ENCODE measurements around the gene RHPN2. TPM values are rescaled to one million over a fixed set of nuclear protein-coding genes. Genes with fewer than 3 reads are reported as not detected.

Gene RHPN2
- total and polyA plus RNA-seq, 2 of the 8 experiments (the other 6 are each of a cell fraction or from before 2014, with no cell fraction given): 22.8 to 31.1 TPM

- no peaks in the 10 kb centered on the region for H3K36me3 ChIP-seq (ENCODE audit: control insufficient read depth in 2 of 4, insufficient read depth in 4 of 4, low read length in 3 of 4)
- FAIRE-seq (no peak), DNase-seq (ENCODE audit: low read depth in 1 of 2, low spot score in 2 of 2) (no peak)
- H2BK12ac ChIP-seq (ENCODE audit: low read depth, low read length): no peak overlapping the region
- WGBS, 2 experiments (ENCODE audit: extremely low coverage in 1 of 2, insufficient coverage in 1 of 2, insufficient read length in 1 of 2, insufficient replicate concordance in 2 of 2, low coverage in 1 of 2, low lambda C conversion rate in 2 of 2, missing lambda C conversion rate in 1 of 2): 90% methylated on average over 7 of the region's 7 CpGs; no CpG with 5 or more reads in 1 of the 2 experiments
- H2BK15ac ChIP-seq (ENCODE audit: low read length): no peak overlapping the region
- H3K79me1 ChIP-seq (ENCODE audit: low read depth, low read length): no peaks in the 10 kb centered on the region
- H3K27me3 ChIP-seq (replicated peaks in 1 of 4; ENCODE audit: control insufficient read depth in 3 of 4, extremely low read depth in 1 of 4, insufficient read depth in 3 of 4, low read length in 3 of 4): no peaks in the 10 kb centered on the region
- no peak overlapping the region for H2AK5ac ChIP-seq (ENCODE audit: low read depth, low read length)
- H3K9me3 ChIP-seq (ENCODE audit: insufficient read depth in 2 of 2, low read depth in 1 of 2, low read length in 1 of 2): no peaks in the 10 kb centered on the region
- no peak overlapping the region for H2BK20ac ChIP-seq (ENCODE audit: low read length)
- H2BK120ac ChIP-seq (replicated peaks; ENCODE audit: low read depth, low read length): no peak overlapping the region
- H3K14ac ChIP-seq (ENCODE audit: insufficient read length): no peak overlapping the region
- H3K9ac ChIP-seq (replicated peaks in 1 of 4; ENCODE audit: extremely low read depth in 1 of 4, low read depth in 3 of 4, low read length in 3 of 4): no peak overlapping the region
- H4K5ac ChIP-seq (ENCODE audit: insufficient read length, low read depth, low read length): no peak overlapping the region
- no peak overlapping the region for H3K4me2 ChIP-seq (ENCODE audit: insufficient read depth in 1 of 2, low read depth in 2 of 2, low read length in 2 of 2)
- H3K4me3 ChIP-seq (ENCODE audit: extremely low read depth in 1 of 4, insufficient read depth in 2 of 4, low read depth in 3 of 4, low read length in 4 of 4): no peak overlapping the region
- no peak overlapping the region for H2BK5ac ChIP-seq (ENCODE audit: low read depth, low read length)
- no peak overlapping the region for H3K27ac ChIP-seq (ENCODE audit: low read depth, low read length)
- no peaks in the 10 kb centered on the region for H3K4me1 ChIP-seq (replicated peaks in 1 of 4; ENCODE audit: control insufficient read depth in 3 of 4, insufficient read depth in 4 of 4, low read length in 3 of 4)
- H4K8ac ChIP-seq (ENCODE audit: extremely low read depth, insufficient read depth, low read length): no peak overlapping the region
- ChIA-PET CTCF (ENCODE audit: partially characterized antibody) (interaction anchor here (0.6 to 1.2 kb wide), 3 partner anchors 49 to 61 kb away, joined by 3 read pairs; no protein-coding TSS in a partner anchor), POLR2A (ENCODE audit: partially characterized antibody) (interaction anchor here (1.0 kb wide), 1 partner anchor 9 kb away, joined by 3 read pairs; the partner anchor contains the start of gene GPATCH1)
- no peak for TF ChIP-seq E2F6 (IDR thresholded peaks at IDR 0.05)
- no peak for TF ChIP-seq GABPA (IDR thresholded peaks at IDR 0.05; ENCODE audit: borderline replicate concordance, insufficient read depth, low read length)
- no peak for TF ChIP-seq CEBPB (IDR thresholded peaks at IDR 0.05; ENCODE audit: low read depth, low read length)
- no peak for TF ChIP-seq SP4 (IDR thresholded peaks at IDR 0.05; ENCODE audit: low read length)
- no peak for TF ChIP-seq BACH1 (IDR thresholded peaks at IDR 0.05; ENCODE audit: low read length)
- TF ChIP-seq SIRT6 (IDR thresholded peaks at IDR 0.05; ENCODE audit: low read length): no peak
- TF ChIP-seq USF2 (IDR thresholded peaks at IDR 0.05; ENCODE audit: low read length): no peak
- no peak for TF ChIP-seq CTBP2 (IDR thresholded peaks at IDR 0.05; ENCODE audit: borderline replicate concordance, insufficient read depth, insufficient read length, low read length)
- TF ChIP-seq RBBP5 (IDR thresholded peaks at IDR 0.05; ENCODE audit: borderline replicate concordance, low read depth, low read length): no peak
- TF ChIP-seq KDM1A (IDR thresholded peaks at IDR 0.05; ENCODE audit: borderline replicate concordance, low read length): no peak
- no peak for TF ChIP-seq JUN (IDR thresholded peaks at IDR 0.05; ENCODE audit: low read depth, low read length)
- TF ChIP-seq FOSL1 (IDR thresholded peaks at IDR 0.05; ENCODE audit: insufficient read depth, low read depth, low read length): no peak
- TF ChIP-seq BRCA1 (IDR thresholded peaks at IDR 0.05; ENCODE audit: low read depth, low read length): no peak
- no peaks in the 10 kb centered on the region for H4K20me1 ChIP-seq (replicated peaks in 1 of 2; ENCODE audit: control insufficient read depth in 1 of 2, insufficient read depth in 2 of 2, low read length in 2 of 2)
- H2AFZ ChIP-seq (ENCODE audit: low read length): no peak overlapping the region
- H3K18ac ChIP-seq (ENCODE audit: extremely low read depth, low read length): no peak overlapping the region
- H3K23me2 ChIP-seq (ENCODE audit: low read depth, low read length): no peaks in the 10 kb centered on the region
- H3K56ac ChIP-seq (replicated peaks; ENCODE audit: insufficient read length, low read depth, low read length): no peak overlapping the region
- H3K4ac ChIP-seq (replicated peaks; ENCODE audit: insufficient read length, low read depth, low read length): no peak overlapping the region
- H3K79me2 ChIP-seq (ENCODE audit: control insufficient read depth in 1 of 2, insufficient read depth in 2 of 2, low read length in 2 of 2): no peaks in the 10 kb centered on the region
- H3K23ac ChIP-seq (ENCODE audit: insufficient read length): no peak overlapping the region
- H4K91ac ChIP-seq (replicated peaks; ENCODE audit: insufficient read length, low read length): no peak overlapping the region
These were observed 7.2 kb upstream of the RHPN2 start for GRCh38 chr19:33071887-33072286.
